ENCODE data around the gene FOXN3.
"Not testable (repeated sequence)": the region's sequence is repeated elsewhere in the genome, so short reads cannot be mapped to it uniquely, and the experiment has no call there.

The FOXN3 gene

DNA sequence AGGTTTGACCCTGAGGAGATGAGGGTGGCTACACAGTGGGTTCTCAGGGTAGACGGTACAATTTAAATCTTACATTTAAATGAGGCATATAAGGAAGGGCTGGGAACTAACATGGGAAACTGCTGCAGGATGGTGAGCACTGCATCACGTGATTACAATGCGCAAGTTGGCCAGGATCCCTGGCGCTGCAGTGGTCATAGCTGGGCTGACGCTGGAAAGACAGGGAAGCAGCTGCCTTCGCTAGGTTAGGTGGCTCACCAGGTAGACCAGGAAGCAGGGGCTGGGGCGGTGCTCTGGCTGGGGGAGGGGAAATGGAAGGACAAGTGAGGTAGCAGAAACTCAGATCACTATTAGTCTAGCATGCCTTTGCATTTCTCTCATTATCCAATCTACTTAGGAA is 149.9 kb downstream of the FOXN3 start:
- DNase-seq: no peak

GRCh38 chr14:89266754-89267153 is 150.3 kb downstream of the FOXN3 start:
- DNase-seq: no peak

DNA sequence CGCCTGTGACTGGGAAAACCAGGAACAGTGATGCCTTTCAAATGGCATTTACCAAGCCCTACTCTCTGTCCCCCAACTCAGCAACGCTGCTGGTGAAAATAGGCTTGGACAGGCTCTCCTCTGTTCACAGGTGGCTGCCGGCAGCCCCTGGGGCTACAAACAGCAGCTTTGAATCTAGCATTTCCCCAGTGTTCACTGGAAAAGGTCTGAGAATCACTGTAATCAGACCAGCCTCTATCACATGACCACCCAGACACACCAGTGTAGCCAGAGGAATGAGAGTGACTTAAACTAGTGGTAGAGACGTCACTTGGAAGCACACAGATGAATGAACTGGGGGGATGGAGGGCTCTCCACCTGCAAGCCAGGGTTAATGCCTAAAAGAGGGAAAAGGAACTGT is 151.8 kb downstream of the FOXN3 start:
- no peak for DNase-seq

DNA sequence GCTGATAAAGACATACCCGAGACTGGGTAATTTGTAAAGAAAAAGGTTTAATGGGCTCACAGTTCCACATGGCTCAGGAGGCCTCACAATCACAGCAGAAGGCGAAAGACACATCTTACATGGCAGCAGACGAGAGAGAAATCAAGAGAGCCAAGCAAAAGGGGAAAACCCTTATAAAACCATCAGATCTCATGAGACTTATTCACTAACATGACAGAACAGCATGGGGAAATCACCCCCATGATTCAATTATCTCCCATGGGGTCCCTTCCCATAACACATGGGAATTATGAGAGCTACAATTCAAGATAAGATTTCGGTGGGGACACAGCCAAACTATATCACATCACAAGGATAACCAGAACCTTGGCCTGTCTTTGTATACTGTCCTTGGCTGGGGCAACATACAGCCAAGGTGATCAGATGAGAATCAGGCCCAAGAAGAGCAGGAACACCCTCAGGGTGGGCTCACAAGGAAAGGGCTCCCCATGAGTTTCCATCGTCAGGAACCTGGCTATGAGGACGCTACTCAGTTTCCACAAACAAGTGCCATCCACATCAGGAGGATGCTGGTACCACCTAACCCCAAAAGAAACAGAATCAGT is 152.7 kb downstream of the FOXN3 start:
- no peak for DNase-seq

- no peak for DNase-seq
These were observed 155.0 kb downstream of the FOXN3 start for GRCh38 chr14:89262041-89262440.

- no peak for DNase-seq
These were observed 156.1 kb downstream of the FOXN3 start for GRCh38 chr14:89260898-89261297.

DNA sequence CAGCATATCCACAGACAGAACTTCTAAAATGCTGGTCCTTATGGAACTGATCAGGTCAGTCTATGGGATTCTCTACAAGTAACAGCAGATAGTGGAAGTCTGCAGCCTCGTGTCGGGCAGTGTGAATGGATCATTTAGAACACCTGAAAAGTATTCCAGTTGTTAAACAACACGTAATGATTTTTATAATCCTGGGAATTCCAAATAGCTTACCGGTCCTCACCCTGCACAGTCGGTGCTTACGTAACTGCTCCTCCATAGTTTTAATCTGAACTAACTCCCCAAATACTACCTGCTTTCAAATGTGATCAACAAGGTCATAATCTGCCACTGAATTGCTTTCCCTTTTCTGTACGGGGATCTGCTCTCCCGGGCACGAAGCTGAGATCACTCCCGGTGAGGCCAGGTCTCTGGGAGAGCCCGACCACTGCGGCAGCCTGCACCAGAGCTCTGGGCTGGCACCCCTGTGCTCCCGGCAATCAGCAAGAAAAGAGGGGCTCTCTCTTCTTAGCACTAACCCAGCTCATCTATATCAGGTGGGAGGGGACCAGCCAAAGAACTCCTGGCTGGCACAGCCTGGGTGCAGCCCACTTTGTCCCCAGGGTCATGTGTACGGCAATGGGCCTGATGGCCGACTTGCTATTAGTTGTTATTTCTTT is 157.0 kb downstream of the FOXN3 start:
- DNase-seq: no peak

DNA sequence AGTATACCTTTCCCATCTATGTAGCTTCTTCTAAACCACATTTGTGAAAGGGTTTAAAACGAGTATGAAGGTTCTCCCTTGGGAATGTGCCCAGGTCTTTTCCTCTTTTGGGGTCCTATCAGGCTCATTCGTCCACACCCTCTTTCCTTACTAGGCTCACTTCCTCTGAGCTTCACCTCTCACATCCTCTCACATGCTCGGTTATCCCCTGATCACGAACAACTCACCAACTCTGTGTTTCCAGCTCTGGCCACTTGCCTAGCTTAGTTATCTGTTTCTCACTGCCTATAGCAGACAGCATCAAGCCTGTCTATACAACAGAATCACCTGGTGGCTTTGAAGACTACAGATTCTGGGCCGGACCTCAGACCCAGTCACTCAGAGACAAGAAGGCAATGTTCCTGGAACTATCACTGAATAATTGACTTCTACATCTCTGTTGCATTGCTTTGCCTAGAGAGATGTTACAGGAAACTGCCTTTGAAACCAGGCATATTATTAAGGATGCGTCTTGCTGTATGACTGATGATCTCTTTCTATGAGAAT is 158.2 kb downstream of the FOXN3 start:
- no peak for DNase-seq

GRCh38 chr14:89256951-89257350 is 160.1 kb downstream of the FOXN3 start:
- no peak for DNase-seq

GRCh38 chr14:89256283-89256682 is 160.8 kb downstream of the FOXN3 start:
- no peak for DNase-seq

DNA sequence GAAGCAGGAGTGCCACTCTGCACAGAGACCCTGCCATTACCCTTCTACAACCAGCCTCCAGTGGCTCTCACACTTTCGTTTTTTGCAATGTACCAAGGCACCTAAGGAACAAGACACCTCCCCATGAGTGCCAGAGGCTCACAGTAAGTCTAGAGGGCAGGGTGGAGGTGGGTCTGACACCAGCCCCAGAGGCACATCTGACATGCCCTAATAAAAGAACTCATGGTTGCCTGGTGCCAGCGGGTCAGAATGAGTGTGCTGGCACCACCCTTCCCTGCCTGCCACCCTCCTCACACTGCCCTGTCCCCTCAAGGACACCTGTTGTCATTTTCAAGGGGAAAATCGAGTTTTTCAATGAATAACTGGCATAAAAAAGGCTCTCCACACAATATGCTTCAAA is 161.2 kb downstream of the FOXN3 start:
- no peak for DNase-seq

GRCh38 chr14:89255012-89255411 is 162.0 kb downstream of the FOXN3 start:
- no peak for DNase-seq

GRCh38 chr14:89254166-89254909 is 162.7 kb downstream of the FOXN3 start:
- DNase-seq: peak; percentile 76 to 91

GRCh38 chr14:89252887-89253532 is 164.0 kb downstream of the FOXN3 start:
- peak; percentile 57 to 73 for DNase-seq

DNA sequence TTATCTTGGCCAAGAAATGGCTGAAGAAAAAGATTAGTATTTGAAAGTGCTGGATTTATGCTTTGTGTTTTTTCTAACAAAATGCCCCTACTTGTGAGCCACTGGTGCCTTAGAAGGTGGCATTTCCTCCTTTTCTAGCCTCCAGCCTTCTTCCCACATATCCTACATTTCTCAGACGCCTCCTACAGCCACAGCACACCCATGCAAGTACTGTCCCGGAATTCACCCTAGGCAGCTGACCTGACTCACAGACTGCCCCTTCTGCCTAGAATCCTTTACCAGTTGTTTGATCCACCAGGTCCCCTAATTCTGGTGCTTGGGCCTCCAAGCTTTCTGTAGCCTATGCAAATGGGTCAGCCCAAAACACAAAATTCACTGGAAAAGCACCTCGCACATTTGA is 166.0 kb downstream of the FOXN3 start:
- DNase-seq: no peak

DNA sequence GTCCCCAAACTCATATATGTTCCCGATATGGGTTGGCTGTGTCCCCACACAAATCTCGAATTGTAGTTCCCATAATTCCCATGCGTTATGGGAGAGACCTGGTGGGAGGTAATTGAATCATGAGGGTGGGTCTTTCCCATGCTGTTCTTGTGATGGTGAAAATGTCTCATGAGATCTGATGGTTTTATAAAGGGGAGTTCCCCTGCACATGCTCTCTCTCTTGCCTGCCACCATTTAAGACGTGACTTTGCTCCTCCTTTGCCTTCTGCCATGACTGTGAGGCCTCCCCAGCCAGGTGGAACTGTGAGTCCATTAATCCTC is 166.4 kb downstream of the FOXN3 start:
- DNase-seq: not testable (repeated sequence)

DNA sequence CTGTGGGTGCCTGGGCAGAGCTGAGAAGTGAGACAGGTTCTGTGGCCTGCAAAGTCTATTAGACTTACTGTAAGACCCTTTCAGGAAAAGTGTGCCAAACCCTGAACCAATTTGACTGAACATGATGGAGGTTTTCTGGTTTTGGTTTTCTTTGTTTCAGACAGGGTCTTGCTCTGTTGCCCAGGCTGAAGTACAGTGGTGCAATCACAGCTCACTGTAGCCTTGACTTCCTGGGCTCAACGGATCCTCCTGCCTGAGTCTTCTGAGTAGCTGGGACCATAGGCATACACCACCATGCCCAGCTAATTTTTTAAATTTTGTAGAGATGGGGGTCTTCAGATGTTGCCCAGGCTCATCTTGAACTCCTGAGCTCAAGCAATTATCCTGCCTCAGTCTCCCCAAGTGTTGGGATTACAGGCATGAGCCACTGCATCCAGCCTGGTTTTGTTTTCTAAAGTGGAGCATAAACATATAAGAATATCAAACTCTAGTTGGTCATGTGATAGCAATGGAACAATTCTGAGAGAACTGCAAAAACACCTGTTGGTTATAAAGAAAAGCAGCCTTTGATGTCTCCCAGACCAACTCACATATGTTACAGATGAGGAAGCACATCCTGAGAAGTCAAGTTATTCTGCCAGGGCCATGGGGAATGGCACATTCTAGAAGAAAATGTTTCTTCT is 166.9 kb downstream of the FOXN3 start:
- DNase-seq: no peak

GRCh38 chr14:89249065-89249695 is 167.9 kb downstream of the FOXN3 start:
- no peak for DNase-seq

DNA sequence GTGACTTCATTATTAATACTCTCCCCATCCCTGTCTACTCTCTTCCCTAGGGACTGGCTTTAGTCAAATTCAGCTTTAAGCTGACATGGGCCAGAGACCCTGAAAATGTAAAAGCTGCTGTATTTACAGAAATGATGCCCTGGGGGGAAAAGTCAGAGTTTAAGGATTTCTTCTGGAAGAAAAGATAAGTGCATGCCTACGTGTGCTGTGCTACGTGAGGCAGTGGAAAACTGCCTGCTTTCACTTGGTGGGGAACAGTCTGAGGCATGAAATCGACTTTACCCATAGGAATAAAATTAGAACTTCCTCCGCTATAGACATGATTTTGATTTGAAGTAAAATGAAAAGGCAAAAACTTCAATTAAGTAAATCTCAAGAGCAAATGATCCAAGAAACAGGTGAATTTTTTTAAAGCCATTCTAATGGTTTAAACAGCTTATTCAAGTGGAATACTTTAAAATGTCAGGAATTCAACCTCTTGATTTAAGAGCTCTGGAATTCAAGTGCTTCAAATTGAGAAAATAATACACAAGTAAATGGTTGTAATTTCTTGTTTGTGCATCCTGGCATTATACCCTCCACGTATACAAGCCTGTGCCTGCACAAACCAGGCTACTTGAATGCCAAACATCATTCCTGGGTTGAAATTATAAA is 168.5 kb downstream of the FOXN3 start:
- no peak for DNase-seq

DNA sequence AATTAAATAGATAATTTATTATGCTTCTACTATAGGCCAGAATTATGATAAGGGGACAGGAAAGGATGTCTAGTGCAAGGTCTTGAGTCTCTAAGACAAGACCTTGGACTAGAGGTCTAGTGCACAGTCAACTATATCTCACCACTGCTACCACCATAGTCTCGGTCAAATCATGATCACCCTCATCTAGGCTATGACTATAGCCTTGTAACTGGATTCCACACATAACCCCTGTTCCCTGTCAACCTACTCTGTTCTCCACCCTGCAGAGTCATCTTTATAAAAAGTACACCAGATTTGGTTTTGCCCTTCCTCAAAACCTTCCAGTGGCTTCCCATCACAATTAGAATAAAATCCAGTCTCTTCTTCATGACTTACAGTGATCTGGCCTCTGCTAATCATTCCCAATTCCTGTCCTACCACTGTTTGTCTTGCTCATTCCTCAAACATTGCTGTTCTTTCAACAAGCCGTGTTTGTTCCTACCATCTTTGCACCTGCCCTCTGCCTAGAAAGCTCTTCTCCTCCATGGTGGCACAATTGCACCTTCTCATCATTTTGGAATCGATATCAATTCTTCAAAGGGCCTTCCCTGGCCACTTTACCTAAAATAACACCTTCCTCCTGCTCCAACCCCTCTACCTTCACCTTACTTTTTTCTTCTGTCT is 169.4 kb downstream of the FOXN3 start:
- DNase-seq: no peak

GRCh38 chr14:89246290-89246689 is 170.7 kb downstream of the FOXN3 start:
- DNase-seq: no peak

Data from NCI-H446 (cell line).